ENCODE measurements around the gene P2RY2.
"Not testable (repeated sequence)": the region's sequence is repeated elsewhere in the genome, so short reads cannot be mapped to it uniquely, and the experiment has no call there.

DNA sequence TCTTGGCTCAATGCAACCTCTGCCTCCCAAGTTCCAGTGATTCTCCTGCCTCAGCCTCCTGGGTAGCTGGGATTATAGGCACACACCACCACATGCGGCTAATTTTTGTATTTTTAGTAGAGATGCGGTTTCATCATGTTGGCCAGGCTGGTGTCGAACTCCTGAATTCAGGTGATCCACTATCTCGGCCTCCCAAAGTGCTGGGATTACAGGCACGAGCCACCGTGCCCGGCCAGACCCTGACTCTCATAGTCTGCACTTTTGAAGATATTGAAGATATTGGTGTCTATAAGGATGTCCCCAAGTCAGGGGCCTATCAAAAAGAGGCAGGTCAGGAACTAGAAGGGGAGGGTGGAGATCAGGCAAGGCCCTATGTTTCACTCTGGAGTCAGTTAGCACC lies 20.3 kb upstream of the P2RY2 start:
- TF ChIP-seq, protein P1, sequence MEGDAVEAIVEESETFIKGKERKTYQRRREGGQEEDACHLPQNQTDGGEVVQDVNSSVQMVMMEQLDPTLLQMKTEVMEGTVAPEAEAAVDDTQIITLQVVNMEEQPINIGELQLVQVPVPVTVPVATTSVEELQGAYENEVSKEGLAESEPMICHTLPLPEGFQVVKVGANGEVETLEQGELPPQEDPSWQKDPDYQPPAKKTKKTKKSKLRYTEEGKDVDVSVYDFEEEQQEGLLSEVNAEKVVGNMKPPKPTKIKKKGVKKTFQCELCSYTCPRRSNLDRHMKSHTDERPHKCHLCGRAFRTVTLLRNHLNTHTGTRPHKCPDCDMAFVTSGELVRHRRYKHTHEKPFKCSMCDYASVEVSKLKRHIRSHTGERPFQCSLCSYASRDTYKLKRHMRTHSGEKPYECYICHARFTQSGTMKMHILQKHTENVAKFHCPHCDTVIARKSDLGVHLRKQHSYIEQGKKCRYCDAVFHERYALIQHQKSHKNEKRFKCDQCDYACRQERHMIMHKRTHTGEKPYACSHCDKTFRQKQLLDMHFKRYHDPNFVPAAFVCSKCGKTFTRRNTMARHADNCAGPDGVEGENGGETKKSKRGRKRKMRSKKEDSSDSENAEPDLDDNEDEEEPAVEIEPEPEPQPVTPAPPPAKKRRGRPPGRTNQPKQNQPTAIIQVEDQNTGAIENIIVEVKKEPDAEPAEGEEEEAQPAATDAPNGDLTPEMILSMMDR (conservative IDR thresholded peaks at IDR 0.05 in 1 of 2, IDR thresholded peaks at IDR 0.05 in 1 of 2; ENCODE audit: low read depth in 1 of 2, low read length in 2 of 2): not testable (repeated sequence)
- TF ChIP-seq EZH2 (IDR thresholded peaks at IDR 0.05; ENCODE audit: low read length, missing control alignments): not testable (repeated sequence)
